Chondrocyte (in vitro differentiated cells): ENCODE results near the gene EOGT. TPM values are rescaled to one million over a fixed set of nuclear protein-coding genes. Genes with fewer than 3 reads are reported as not detected.
A peak's percentile ranks its signal among the peaks of the same experiment; 100 is the strongest.

ENCODE experiments used
- DNase-seq: peaks from one replicate; pipeline ENCODE4 v3.0.0; 2021; ENCODE audit warnings: mixed read lengths, low spot score
- H3K27ac Mint-ChIP-seq: one replicate; pipeline ENCODE4 v1.8.0; 2021; ENCODE audit warnings: mild to moderate bottlenecking, moderate library complexity, mixed read lengths; ENCODE audit not compliant: unreplicated experiment
- H3K27me3 Mint-ChIP-seq: 2 replicates; pipeline ENCODE4 v1.8.0; 2021; ENCODE audit warnings: low read depth, mixed read lengths
- H3K36me3 Mint-ChIP-seq: 2 replicates; pipeline ENCODE4 v1.8.0; 2021; ENCODE audit warnings: low read depth, mixed read lengths
- H3K4me1 Mint-ChIP-seq: 2 replicates; pipeline ENCODE4 v1.8.0; 2021; ENCODE audit warnings: low read depth, mild to moderate bottlenecking, mixed read lengths
- H3K4me3 Mint-ChIP-seq: one replicate; pipeline ENCODE4 v1.8.0; 2021; ENCODE audit warnings: mild to moderate bottlenecking, moderate library complexity, mixed read lengths; ENCODE audit not compliant: unreplicated experiment
- H3K9me3 Mint-ChIP-seq: 2 replicates; pipeline ENCODE4 v1.8.0; 2021; ENCODE audit warnings: low read depth, mixed read lengths
- total RNA-seq: library from RNA; stranded (reverse); gene quantifications from 3 replicates; pipeline ENCODE4 v1.2.1, GENCODE V29; 2021
- TF ChIP-seq, protein P1 (sequence below): fragments of 200-600 bp; sonication (generic); IDR thresholded peaks from 2 replicates; pipeline ENCODE4 v1.5.0; 2021; ENCODE audit warnings: antibody characterized with exemption, mild to moderate bottlenecking, moderate library complexity

EOGT gene
- total RNA-seq, 1 donor from 2014 or later, result 34.4 TPM

DNA sequence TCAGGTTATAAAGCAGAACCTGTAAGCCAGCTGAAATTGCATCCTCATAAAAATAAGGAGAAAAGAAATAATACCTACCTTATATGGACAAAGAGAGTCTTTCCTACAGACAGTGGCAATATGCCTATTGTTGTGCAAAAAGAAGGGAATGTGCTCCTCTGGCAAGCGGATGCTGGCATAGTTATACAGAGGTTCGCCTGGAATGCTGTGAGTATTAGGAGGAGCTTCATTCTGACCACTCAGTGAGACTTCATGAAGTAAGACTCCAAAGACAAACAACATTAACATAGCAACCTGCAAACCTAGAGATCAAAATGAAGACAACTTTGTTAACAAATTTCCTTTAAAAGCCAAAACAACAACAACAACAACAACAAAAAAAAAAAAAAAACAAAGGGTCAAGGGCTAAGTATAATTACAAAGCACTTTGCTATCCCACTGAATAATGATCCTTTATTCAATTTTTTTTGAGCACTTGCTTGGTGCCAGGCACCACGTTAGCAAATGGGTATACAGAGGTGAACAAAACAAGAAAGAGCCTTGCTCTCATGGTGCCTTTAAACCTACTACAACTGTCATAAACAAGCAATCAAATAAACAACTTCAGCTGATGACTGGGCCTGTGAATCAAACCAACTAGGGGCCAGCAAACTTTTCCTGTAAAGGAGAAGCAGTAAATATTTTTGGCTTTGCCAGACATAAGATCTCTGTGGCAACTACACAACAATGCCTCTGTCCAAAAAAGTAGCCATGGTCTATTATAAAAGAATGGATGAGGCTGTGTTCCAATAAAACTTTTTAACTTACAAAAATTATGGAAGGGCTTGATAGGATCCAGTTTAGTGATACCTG, 3.7 kb downstream of the EOGT start:
- H3K36me3 Mint-ChIP-seq, result peaks cover 14% of the 10 kb centered on the region
- H3K4me3 Mint-ChIP-seq, result peak overlapping the region; percentile 2
- peaks cover 67% of the 10 kb centered on the region for H3K4me1 Mint-ChIP-seq
- H3K27me3 Mint-ChIP-seq, result no peaks in the 10 kb centered on the region
- TF ChIP-seq, protein P1, sequence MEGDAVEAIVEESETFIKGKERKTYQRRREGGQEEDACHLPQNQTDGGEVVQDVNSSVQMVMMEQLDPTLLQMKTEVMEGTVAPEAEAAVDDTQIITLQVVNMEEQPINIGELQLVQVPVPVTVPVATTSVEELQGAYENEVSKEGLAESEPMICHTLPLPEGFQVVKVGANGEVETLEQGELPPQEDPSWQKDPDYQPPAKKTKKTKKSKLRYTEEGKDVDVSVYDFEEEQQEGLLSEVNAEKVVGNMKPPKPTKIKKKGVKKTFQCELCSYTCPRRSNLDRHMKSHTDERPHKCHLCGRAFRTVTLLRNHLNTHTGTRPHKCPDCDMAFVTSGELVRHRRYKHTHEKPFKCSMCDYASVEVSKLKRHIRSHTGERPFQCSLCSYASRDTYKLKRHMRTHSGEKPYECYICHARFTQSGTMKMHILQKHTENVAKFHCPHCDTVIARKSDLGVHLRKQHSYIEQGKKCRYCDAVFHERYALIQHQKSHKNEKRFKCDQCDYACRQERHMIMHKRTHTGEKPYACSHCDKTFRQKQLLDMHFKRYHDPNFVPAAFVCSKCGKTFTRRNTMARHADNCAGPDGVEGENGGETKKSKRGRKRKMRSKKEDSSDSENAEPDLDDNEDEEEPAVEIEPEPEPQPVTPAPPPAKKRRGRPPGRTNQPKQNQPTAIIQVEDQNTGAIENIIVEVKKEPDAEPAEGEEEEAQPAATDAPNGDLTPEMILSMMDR, result no peak
- H3K9me3 Mint-ChIP-seq, result no peaks in the 10 kb centered on the region
- peak overlapping the region; percentile 55 for H3K27ac Mint-ChIP-seq
- DNase-seq, result no peak

DNA sequence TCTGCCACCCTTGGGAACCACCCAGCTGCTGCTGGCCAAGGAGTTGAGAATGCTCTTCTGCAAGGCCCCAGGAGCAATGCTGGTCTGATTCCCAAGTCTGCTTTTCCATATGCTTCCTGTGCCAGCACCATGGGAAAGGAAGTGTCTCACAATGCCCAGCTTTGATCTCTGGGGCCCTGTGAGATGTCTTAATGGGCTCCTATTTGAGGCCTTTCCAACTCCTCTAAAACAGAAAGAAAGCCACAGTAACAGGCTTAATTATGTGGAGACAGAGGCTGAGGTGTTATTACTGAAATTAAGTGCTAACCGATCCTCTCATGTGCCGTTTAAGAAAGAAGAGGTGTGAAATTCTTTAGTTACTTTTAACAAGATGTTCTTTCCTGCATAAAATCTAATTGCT, 4.5 kb downstream of the EOGT start:
- H3K9me3 Mint-ChIP-seq, result no peaks in the 10 kb centered on the region
- TF ChIP-seq, protein P1, result no peak
- H3K27me3 Mint-ChIP-seq, result no peaks in the 10 kb centered on the region
- peaks cover 17% of the 10 kb centered on the region for H3K36me3 Mint-ChIP-seq
- peaks cover 60% of the 10 kb centered on the region for H3K4me1 Mint-ChIP-seq
- H3K4me3 Mint-ChIP-seq, result no peak overlapping the region
- no peak for DNase-seq
- H3K27ac Mint-ChIP-seq, result no peak overlapping the region

DNA sequence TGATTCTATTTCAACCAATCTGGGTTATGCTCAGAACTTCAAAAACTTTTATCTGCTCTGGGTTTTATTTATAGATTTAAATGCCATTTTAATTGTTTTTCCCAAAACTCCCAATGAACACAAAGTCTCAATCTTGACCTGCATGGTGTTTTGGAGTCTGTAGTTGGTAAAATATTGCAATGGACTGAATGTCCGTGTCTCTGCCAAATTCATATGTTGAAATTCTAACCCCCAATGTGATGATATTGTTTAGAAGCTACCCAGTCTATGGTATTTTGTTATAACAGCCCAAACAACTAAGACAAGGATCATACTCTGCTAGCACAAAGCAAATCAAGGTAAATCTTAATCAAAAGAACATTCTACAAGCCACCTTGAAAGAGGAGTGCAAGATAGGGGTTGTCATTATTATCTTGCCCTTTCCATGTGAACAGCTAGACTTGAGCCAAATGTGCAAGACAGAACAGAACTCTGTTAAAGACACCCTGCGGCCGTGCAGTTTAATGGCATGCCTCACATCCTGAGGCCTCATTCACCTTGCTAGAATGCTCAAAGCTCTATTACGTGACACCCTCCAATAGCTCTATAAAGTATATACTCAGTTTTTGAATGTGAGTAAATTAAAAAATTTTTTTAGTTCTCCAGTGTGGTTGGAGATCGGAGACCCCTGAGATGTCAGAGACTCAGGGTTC, 7.5 kb downstream of the EOGT start:
- H3K27ac Mint-ChIP-seq, result no peak overlapping the region
- H3K27me3 Mint-ChIP-seq, result no peaks in the 10 kb centered on the region
- DNase-seq, result no peak
- H3K4me3 Mint-ChIP-seq, result no peak overlapping the region
- peaks cover 41% of the 10 kb centered on the region for H3K4me1 Mint-ChIP-seq
- TF ChIP-seq, protein P1, result no peak
- no peaks in the 10 kb centered on the region for H3K9me3 Mint-ChIP-seq
- H3K36me3 Mint-ChIP-seq, result peaks cover 28% of the 10 kb centered on the region

DNA sequence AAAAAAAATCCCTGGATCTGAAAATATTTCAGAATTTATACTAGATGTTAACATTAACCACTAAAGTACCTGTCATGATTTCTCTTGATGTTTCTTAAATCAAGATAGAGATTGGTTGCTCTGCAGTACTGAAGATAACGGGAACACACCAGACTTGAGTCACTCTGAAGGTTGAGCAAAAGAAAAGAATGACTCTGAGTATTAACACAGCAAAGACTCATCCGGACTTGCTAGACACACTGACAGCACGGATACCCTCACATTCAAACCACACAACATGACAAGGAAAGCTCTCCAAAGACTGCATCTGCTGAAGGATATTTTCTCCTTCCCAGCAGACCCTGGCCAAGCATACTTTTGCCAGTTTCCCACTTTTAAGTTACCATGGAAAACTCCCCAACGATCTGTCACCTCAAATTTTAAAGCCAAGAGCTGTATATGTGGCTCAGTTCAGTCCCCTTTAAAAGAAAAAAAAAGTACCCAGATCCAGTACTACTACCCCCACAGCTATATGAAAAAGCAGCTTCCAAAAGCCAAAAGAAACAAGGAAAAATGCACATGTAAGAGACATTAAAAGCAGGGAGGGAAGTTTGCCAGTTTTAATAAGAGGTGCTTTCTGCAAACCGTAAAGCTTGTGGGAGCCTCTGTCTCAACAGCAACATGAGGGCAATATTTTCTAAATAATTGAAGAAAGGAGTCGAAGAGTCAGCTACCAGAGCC, 8.3 kb downstream of the EOGT start:
- Mint-ChIP-seq H3K4me3 (no peak overlapping the region), H3K36me3 (peaks cover 28% of the 10 kb centered on the region), H3K4me1 (peaks cover 36% of the 10 kb centered on the region), H3K27ac (peak overlapping the region; percentile 18), H3K27me3 (no peaks in the 10 kb centered on the region), H3K9me3 (no peaks in the 10 kb centered on the region)
- TF ChIP-seq, protein P1, result no peak
- DNase-seq, result no peak

DNA sequence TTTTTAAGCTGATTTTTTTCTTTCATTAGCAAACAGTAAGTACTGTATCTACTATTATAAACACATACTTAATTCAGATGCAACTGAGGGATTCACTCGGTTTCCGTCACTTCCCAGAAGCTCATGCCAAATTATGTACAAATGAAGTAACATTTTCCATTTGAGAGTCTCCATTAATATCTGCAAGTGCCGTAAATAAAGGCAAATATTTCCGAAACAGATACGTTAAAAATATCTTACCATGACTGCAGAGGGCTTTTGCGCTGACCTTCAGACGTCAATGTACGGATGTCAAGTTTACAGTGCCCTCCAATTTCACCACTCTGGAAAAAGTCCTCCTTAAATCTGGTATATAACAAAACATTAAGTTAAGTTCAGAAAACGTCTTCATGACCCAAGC, 9.3 kb downstream of the EOGT start:
- TF ChIP-seq, protein P1, result no peak
- Mint-ChIP-seq H3K4me1 (peaks cover 36% of the 10 kb centered on the region), H3K27me3 (no peaks in the 10 kb centered on the region), H3K27ac (no peak overlapping the region), H3K9me3 (no peaks in the 10 kb centered on the region), H3K4me3 (no peak overlapping the region), H3K36me3 (peaks cover 26% of the 10 kb centered on the region)
- DNase-seq, result no peak
